Tibial artery (tissue), 4 donors: ENCODE results near the gene AKT2.
"Not testable (repeated sequence)": the region's sequence is repeated elsewhere in the genome, so short reads cannot be mapped to it uniquely, and the experiment has no call there.

ENCODE experiments used
- DNase-seq, 2 donors: peaks; one replicate each; pipeline ENCODE4 v3.0.0-alpha.2; 2019
- H3K27ac ChIP-seq, 2 donors: fragments of 200-600 bp; sonication (generic) in 1 of 2; 1 replicate in 1 of 2; 2 replicates in 1 of 2; pipeline ENCODE4 v1.5.1; 2018 to 2019; ENCODE audit warnings: mild to moderate bottlenecking in 1 of 2
- H3K27me3 ChIP-seq, 2 donors: fragments of 200-600 bp; sonication (generic) in 1 of 2; one replicate each; pipeline versions ENCODE4 v1.5.1 to v1.6.0; 2016 to 2019
- H3K36me3 ChIP-seq, 3 donors: fragments of 200-600 bp; sonication (generic) in 2 of 3; one replicate each; pipeline ENCODE4 v1.5.1; 2016 to 2019; ENCODE audit warnings: mild to moderate bottlenecking in 2 of 3
- H3K4me1 ChIP-seq, 4 donors: fragments of 200-600 bp; sonication (generic) in 2 of 4; 1 replicate in 3 of 4; 2 replicates in 1 of 4; pipeline ENCODE4 v1.5.1; 2016 to 2019
- H3K4me3 ChIP-seq, 2 donors: fragments of 200-600 bp; sonication (generic) in 1 of 2; 1 replicate in 1 of 2; 2 replicates in 1 of 2; pipeline ENCODE4 v1.5.1; 2018 to 2019; ENCODE audit warnings: mild to moderate bottlenecking in 2 of 2
- H3K9me3 ChIP-seq, 3 donors: fragments of 200-600 bp; sonication (generic) in 1 of 3; one replicate each; pipeline ENCODE4 v1.5.1; 2016 to 2019
- CTCF ChIP-seq, 2 experiments: fragments of 200-600 bp in 1 of 2; fragments of 450-650 bp in 1 of 2; IDR thresholded peaks; one replicate each; pipeline ENCODE4 v1.5.1; 2017 to 2019; ENCODE audit warnings: antibody characterized with exemption in 2 of 2, mild to moderate bottlenecking in 1 of 2, moderate library complexity in 1 of 2
- intact Hi-C: fragments of 100-400 bp; cut with DNase I; formaldehyde crosslinking; loops from one replicate; pipeline ENCODE4 v1.15.0; 2023; ENCODE audit warnings: low total_unique reads

Gene AKT2

GRCh38 chr19:40221858-40222619 is 63.1 kb downstream of the AKT2 start:
- Histone ChIP-seq H3K27ac (no peak overlapping the region), H3K36me3 (no peaks in the 10 kb centered on the region), H3K9me3 (no peaks in the 10 kb centered on the region), H3K4me1 (peaks cover 0 to 31% (median 12%) of the 10 kb centered on the region in 4 donors), H3K4me3 (no peak overlapping the region), H3K27me3 (peaks cover 9 to 73% of the 10 kb centered on the region in 2 donors)
- TF ChIP-seq CTCF (IDR thresholded peaks at IDR 0.05): peak; percentile 92 to 93
- intact Hi-C loops: loop anchor here (5.0 kb wide), 1 partner anchor 430 kb away; no protein-coding TSS in a partner anchor
- peak; percentile 81 to 91 for DNase-seq

GRCh38 chr19:40220674-40221073 is 64.5 kb downstream of the AKT2 start:
- no peak overlapping the region for H3K4me3 ChIP-seq
- peaks cover 11 to 72% of the 10 kb centered on the region in 2 donors for H3K27me3 ChIP-seq
- DNase-seq: no peak
- H3K9me3 ChIP-seq: no peaks in the 10 kb centered on the region
- no peak overlapping the region for H3K27ac ChIP-seq
- TF ChIP-seq CTCF (IDR thresholded peaks at IDR 0.05): no peak
- no peaks in the 10 kb centered on the region for H3K36me3 ChIP-seq
- intact Hi-C loops: loop anchor here (5.0 kb wide), 1 partner anchor 428 kb away; no protein-coding TSS in a partner anchor
- H3K4me1 ChIP-seq: peaks cover 0 to 23% (median 2%) of the 10 kb centered on the region in 4 donors

- DNase-seq: no peak
- Histone ChIP-seq H3K27me3 (peaks cover 11 to 63% of the 10 kb centered on the region in 2 donors), H3K4me1 (peaks cover 0 to 19% (median 0%) of the 10 kb centered on the region in 4 donors), H3K36me3 (no peaks in the 10 kb centered on the region), H3K27ac (no peak overlapping the region), H3K4me3 (no peak overlapping the region), H3K9me3 (no peaks in the 10 kb centered on the region)
- no peak for TF ChIP-seq CTCF (IDR thresholded peaks at IDR 0.05)
- intact Hi-C loops: loop anchor here (2.0 to 5.0 kb wide), 2 partner anchors 81 to 427 kb away; no protein-coding TSS in a partner anchor
Measured at GRCh38 chr19:40219721-40220276, 65.3 kb downstream of the AKT2 start.

- H3K36me3 ChIP-seq, H3K9me3 ChIP-seq, DNase-seq, H3K27ac ChIP-seq, H3K4me3 ChIP-seq: not testable (repeated sequence)
- intact Hi-C loops: loop anchor here (2.0 kb wide), 1 partner anchor 80 kb away; no protein-coding TSS in a partner anchor
- peaks cover 11 to 55% of the 10 kb centered on the region in 2 donors for H3K27me3 ChIP-seq
- H3K4me1 ChIP-seq: peaks cover 0 to 19% (median 0%) of the 10 kb centered on the region in 4 donors
Measured at GRCh38 chr19:40219029-40219428, 66.1 kb downstream of the AKT2 start.

GRCh38 chr19:40217934-40218890 is 66.9 kb downstream of the AKT2 start, which contains the start of gene TTC9B:
TTC9B (minus strand) TSS chr19:40218384; CDS start chr19:40218381, 3 bp downstream.
- H3K27ac ChIP-seq: no peak within 1 kb of the TSS
- H3K4me3 ChIP-seq: no peak within 1 kb of the TSS
- peaks cover 11 to 47% of the 10 kb centered on the region in 2 donors for H3K27me3 ChIP-seq
- H3K4me1 ChIP-seq: peaks cover 0 to 16% (median 0%) of the 10 kb centered on the region in 4 donors
- no peak for TF ChIP-seq CTCF (IDR thresholded peaks at IDR 0.05)
- DNase-seq: no peak
- no peaks in the 10 kb centered on the region for H3K9me3 ChIP-seq
- intact Hi-C loops: loop anchor here (2.0 kb wide), 1 partner anchor 79 kb away; no protein-coding TSS in a partner anchor
- peaks cover 0 to 9% (median 0%) of the 10 kb centered on the region in 3 donors for H3K36me3 ChIP-seq
